A549 (cell line): Measurements from ENCODE around the gene OPN5.

Experiments used
- KDM5A ChIP-seq: fragments of 200-600 bp; sonication (generic); IDR thresholded peaks from 2 replicates; pipeline ENCODE4 v1.6.1; 2016; ENCODE audit warnings: antibody characterized with exemption, mild to moderate bottlenecking
- POLR2A ChIP-seq: IDR thresholded peaks from 2 replicates; pipeline ENCODE4 v1.6.1; 2012; ENCODE audit warnings: mild to moderate bottlenecking, low read length
- POLR2AphosphoS2 ChIP-seq: conservative IDR thresholded peaks from 2 replicates; pipeline ENCODE4 v1.6.1; 2012; ENCODE audit warnings: low read length, improper control_type of control experiment, inconsistent platforms
- RAD21 ChIP-seq, 2 experiments: fragments of >200 bp in 1 of 2; sonication (Bioruptor Twin) in 1 of 2; formaldehyde crosslinking in 1 of 2; IDR thresholded peaks in 1 of 2; conservative IDR thresholded peaks in 1 of 2; 2 replicates in 1 of 2; 3 replicates in 1 of 2; pipeline ENCODE4 v1.6.1; 2012 to 2018; ENCODE audit warnings: inconsistent platforms in 1 of 2
- TF ChIP-seq, protein P1 (sequence below): fragments of >200 bp; sonication (Bioruptor Twin); formaldehyde crosslinking; IDR thresholded peaks from 3 replicates; pipeline ENCODE4 v1.5.1; 2016

DNA sequence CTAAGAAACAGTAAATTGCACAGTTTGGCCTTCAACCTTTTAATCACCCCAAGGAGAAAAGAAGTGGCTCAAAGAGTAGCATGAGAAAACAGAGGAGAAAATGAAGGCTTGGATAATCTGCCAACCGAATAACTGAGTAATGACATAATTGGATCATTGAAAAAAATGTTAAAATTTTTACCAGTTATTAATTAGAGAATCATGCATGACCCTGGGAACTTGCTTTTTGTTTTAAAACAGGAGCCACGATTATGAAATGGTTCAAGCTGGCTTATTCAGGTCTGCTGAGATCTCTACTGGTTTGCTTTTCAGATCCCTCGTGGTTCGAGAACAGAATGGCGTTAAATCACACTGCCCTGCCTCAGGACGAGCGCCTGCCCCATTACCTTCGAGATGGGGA is at the start of gene OPN5:
- TF ChIP-seq KDM5A (no peak), POLR2AphosphoS2 (no peak), POLR2A (no peak), RAD21 (conservative IDR thresholded peaks at IDR 0.05 in 1 of 2, IDR thresholded peaks at IDR 0.05 in 1 of 2) (no peak)
- TF ChIP-seq, protein P1, sequence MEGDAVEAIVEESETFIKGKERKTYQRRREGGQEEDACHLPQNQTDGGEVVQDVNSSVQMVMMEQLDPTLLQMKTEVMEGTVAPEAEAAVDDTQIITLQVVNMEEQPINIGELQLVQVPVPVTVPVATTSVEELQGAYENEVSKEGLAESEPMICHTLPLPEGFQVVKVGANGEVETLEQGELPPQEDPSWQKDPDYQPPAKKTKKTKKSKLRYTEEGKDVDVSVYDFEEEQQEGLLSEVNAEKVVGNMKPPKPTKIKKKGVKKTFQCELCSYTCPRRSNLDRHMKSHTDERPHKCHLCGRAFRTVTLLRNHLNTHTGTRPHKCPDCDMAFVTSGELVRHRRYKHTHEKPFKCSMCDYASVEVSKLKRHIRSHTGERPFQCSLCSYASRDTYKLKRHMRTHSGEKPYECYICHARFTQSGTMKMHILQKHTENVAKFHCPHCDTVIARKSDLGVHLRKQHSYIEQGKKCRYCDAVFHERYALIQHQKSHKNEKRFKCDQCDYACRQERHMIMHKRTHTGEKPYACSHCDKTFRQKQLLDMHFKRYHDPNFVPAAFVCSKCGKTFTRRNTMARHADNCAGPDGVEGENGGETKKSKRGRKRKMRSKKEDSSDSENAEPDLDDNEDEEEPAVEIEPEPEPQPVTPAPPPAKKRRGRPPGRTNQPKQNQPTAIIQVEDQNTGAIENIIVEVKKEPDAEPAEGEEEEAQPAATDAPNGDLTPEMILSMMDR, result no peak
